K562 (cell line): ENCODE results near the gene FBXL13. TPM values are rescaled to one million over a fixed set of nuclear protein-coding genes. Genes with fewer than 3 reads are reported as not detected.

Experiments
- ARID1B ChIP-seq: fragments of 450-650 bp; IDR thresholded peaks from 2 replicates; pipeline ENCODE4 v1.6.1; 2016; ENCODE audit warnings: antibody characterized with exemption, mild to moderate bottlenecking, inconsistent platforms
- ARID3B ChIP-seq: fragments of 250-450 bp; sonication (Bioruptor Pico); IDR thresholded peaks from 2 replicates; pipeline ENCODE4 v1.4.0; 2020; ENCODE audit warnings: borderline replicate concordance
- CBFA2T3 ChIP-seq: fragments of 450-650 bp; IDR thresholded peaks from 2 replicates; pipeline ENCODE4 v1.6.1; 2017
- CSDE1 ChIP-seq, 2 experiments: fragments of 450-650 bp; IDR thresholded peaks; 2 replicates each; pipeline ENCODE4 v1.6.1; 2016; ENCODE audit warnings: mild to moderate bottlenecking in 1 of 2
- ETV5 ChIP-seq: sonication (generic); formaldehyde crosslinking; IDR thresholded peaks from 2 replicates; pipeline ENCODE4 v1.4.0; 2020; ENCODE audit warnings: low read depth, mild to moderate bottlenecking, missing genetic modification reagents
- FOXA3 ChIP-seq, 2 experiments: fragments of 450-650 bp in 1 of 2; sonication (generic) in 1 of 2; formaldehyde crosslinking; IDR thresholded peaks in 1 of 2; conservative IDR thresholded peaks in 1 of 2; 2 replicates each; pipeline versions ENCODE4 v1.4.0 to v1.8.0; 2020 to 2022; ENCODE audit warnings: mild to moderate bottlenecking in 2 of 2, missing genetic modification reagents in 1 of 2
- FOXJ2 ChIP-seq: fragments of 200-800 bp; sonication (Bioruptor generic); IDR thresholded peaks from 2 replicates; pipeline ENCODE4 v1.6.1; 2016; ENCODE audit warnings: missing genetic modification characterization, missing compliant biosample characterization
- FOXJ3 ChIP-seq: sonication (generic); formaldehyde crosslinking; IDR thresholded peaks from 2 replicates; pipeline ENCODE4 v1.4.0; 2020; ENCODE audit warnings: mild to moderate bottlenecking, missing genetic modification reagents
- FOXK2 ChIP-seq, 2 experiments: fragments of 450-650 bp; IDR thresholded peaks in 1 of 2; conservative IDR thresholded peaks in 1 of 2; 2 replicates each; pipeline ENCODE4 v1.6.1; 2016; ENCODE audit warnings: low read depth in 2 of 2, mild to moderate bottlenecking in 1 of 2
- HOMEZ ChIP-seq: fragments of 250-450 bp; sonication (Bioruptor Pico); IDR thresholded peaks from 2 replicates; pipeline ENCODE4 v1.4.0; 2020; ENCODE audit warnings: mild to moderate bottlenecking, moderate library complexity
- L3MBTL2 ChIP-seq: fragments of 450-650 bp; IDR thresholded peaks from 2 replicates; pipeline ENCODE4 v1.6.1; 2016; ENCODE audit warnings: mild to moderate bottlenecking, moderate library complexity
- LCOR ChIP-seq: sonication (generic); formaldehyde crosslinking; IDR thresholded peaks from 2 replicates; pipeline ENCODE4 v1.8.0; 2022; ENCODE audit warnings: mild to moderate bottlenecking, missing genetic modification reagents
- MAX ChIP-seq: sonication (generic); formaldehyde crosslinking; IDR thresholded peaks from 2 replicates; pipeline ENCODE4 v1.9.0; 2022; ENCODE audit warnings: mild to moderate bottlenecking, missing genetic modification reagents
- NFE2 ChIP-seq: IDR thresholded peaks from 2 replicates; pipeline ENCODE4 v1.6.1; 2014; ENCODE audit warnings: antibody characterized with exemption, low read depth
- NFRKB ChIP-seq: fragments of 450-650 bp; IDR thresholded peaks from 2 replicates; pipeline ENCODE4 v1.6.1; 2016; ENCODE audit warnings: low read depth
- POLR2G ChIP-seq: fragments of 200-400 bp; formaldehyde crosslinking; IDR thresholded peaks from 2 replicates; pipeline ENCODE4 v1.6.1; 2017; ENCODE audit warnings: low read depth, mild to moderate bottlenecking, antibody characterized with exemption, low read length, moderate library complexity
- RCOR1 ChIP-seq, 2 experiments: IDR thresholded peaks; 2 replicates each; pipeline ENCODE4 v1.6.1; 2012; ENCODE audit warnings: low read depth in 2 of 2, low read length in 2 of 2, borderline replicate concordance in 1 of 2, improper control_type of control experiment in 1 of 2
- RNF2 ChIP-seq: sonication (generic); IDR thresholded peaks from 2 replicates; pipeline ENCODE4 v1.6.1; 2016
- SRF ChIP-seq, 2 experiments: fragments of 250-450, 450-650 bp in 1 of 2; sonication (Bioruptor Pico) in 1 of 2; sonication (generic) in 1 of 2; formaldehyde crosslinking; IDR thresholded peaks; 2 replicates each; pipeline versions ENCODE4 v1.5.0 to v1.5.1; 2020 to 2022; ENCODE audit warnings: mild to moderate bottlenecking in 1 of 2, missing genetic modification reagents in 1 of 2
- SUPT5H ChIP-seq: fragments of 450-650 bp; IDR thresholded peaks from 2 replicates; pipeline ENCODE4 v1.6.1; 2016
- TAF9B ChIP-seq: fragments of 450-650 bp; IDR thresholded peaks from 2 replicates; pipeline ENCODE4 v1.6.1; 2018; ENCODE audit warnings: mild to moderate bottlenecking; ENCODE audit not compliant: partially characterized antibody
- TRIM28 ChIP-seq: fragments of 450-650 bp; IDR thresholded peaks from 2 replicates; pipeline ENCODE4 v1.6.1; 2017
- ZKSCAN1 ChIP-seq: fragments of 150-350 bp; IDR thresholded peaks from 2 replicates; pipeline ENCODE4 v1.6.1; 2016; ENCODE audit warnings: low read depth, low read length
- ZNF41 ChIP-seq: fragments of 250-450 bp; sonication (Bioruptor Pico); conservative IDR thresholded peaks from 2 replicates; pipeline ENCODE4 v1.4.0; 2020; ENCODE audit warnings: mild to moderate bottlenecking
- ZNF589 ChIP-seq: fragments of 200-800 bp; sonication (Bioruptor generic); IDR thresholded peaks from 2 replicates; pipeline ENCODE4 v1.6.1; 2016; ENCODE audit warnings: low read depth, missing genetic modification characterization, missing compliant biosample characterization
- polyA plus RNA-seq, 8 experiments: library from polyadenylated mRNA; depleted of rRNA in 4 of 8; stranded (reverse) in 5 of 8; unstranded in 3 of 8; fragments of >200 nt; fragmentation: Nextera tagmentation in 2 of 8; fragmentation: Illumina TruSeq in 1 of 8; extraction: Ambion mirVana in 2 of 8; extraction: Trizol in 1 of 8; gene quantifications; 2 replicates each; pipeline versions ENCODE4 v1.2.1 to v1.2.3, GENCODE V29; 2011 to 2014; ENCODE audit warnings: inconsistent platforms in 1 of 8, missing spikeins in 1 of 8
- total RNA-seq, 7 experiments: library from RNA; depleted of rRNA in 6 of 7; stranded (reverse); fragments of >200 nt in 6 of 7; fragmentation: Illumina TruSeq in 2 of 7; extraction: Trizol in 2 of 7; gene quantifications; 2 replicates each; pipeline versions ENCODE4 v1.2.1 to v1.2.3, GENCODE V29; 2011 to 2021; ENCODE audit warnings: low replicate concordance in 1 of 7

The FBXL13 gene
- total and polyA plus RNA-seq, 9 of the 15 experiments (the other 6 are each of a cell fraction or from before 2014, with no cell fraction given) = 16.3 to 55.0 (median 25.4) TPM

- TF ChIP-seq TRIM28 = peak; percentile 83
- peak; percentile 78 for TF ChIP-seq ARID1B
- peak; percentile 70 for TF ChIP-seq POLR2G
- peak; percentile 58 for TF ChIP-seq CBFA2T3
- peak; percentile 78 for TF ChIP-seq TAF9B
- TF ChIP-seq ZKSCAN1 = 0 out of 2 replicates have a peak, but pooled peaks have one; percentile 39
- peak; percentile 5; the same call in 1 of the 2 replicates for TF ChIP-seq MAX (CRISPR knock-in tag)
- peak; percentile 80 for TF ChIP-seq L3MBTL2
- TF ChIP-seq RNF2 = peak; percentile 83; the same call in 1 of the 2 replicates
- TF ChIP-seq CSDE1 (IDR thresholded peaks at IDR 0.05) = peak in 1 of 2 experiments; percentile 33; a peak in 1 of 4 replicates
- TF ChIP-seq ARID3B = 0 out of 2 replicates have a peak, but pooled peaks have one; percentile 62
- TF ChIP-seq FOXK2 (conservative IDR thresholded peaks at IDR 0.05 in 1 of 2, IDR thresholded peaks at IDR 0.05 in 1 of 2; ENCODE audit: low read depth in 2 of 2) = peak; percentile 98 to 99
- TF ChIP-seq ZNF589 (CRISPR knock-in tag) = 0 out of 2 replicates have a peak, but pooled peaks have one; percentile 5
- 0 out of 2 replicates have a peak, but pooled peaks have one; percentile 24 for TF ChIP-seq LCOR
- peak in 1 of 2 experiments; percentile 60; a peak in 1 of 4 replicates for TF ChIP-seq RCOR1 (IDR thresholded peaks at IDR 0.05; ENCODE audit: borderline replicate concordance in 1 of 2, low read depth in 2 of 2, low read length in 2 of 2)
- peak; percentile 84 for TF ChIP-seq SUPT5H
- peak; percentile 21; the same call in 1 of the 2 replicates for TF ChIP-seq NFE2
- peak; percentile 15; the same call in 1 of the 2 replicates for TF ChIP-seq HOMEZ (CRISPR knock-in tag)
- TF ChIP-seq FOXJ2 (tag) = peak; percentile 91
- TF ChIP-seq FOXA3 (CRISPR knock-in tag; conservative IDR thresholded peaks at IDR 0.05 in 1 of 2, IDR thresholded peaks at IDR 0.05 in 1 of 2) = peak; percentile 97 to 99
- peak; percentile 69; the same call in 1 of the 2 replicates for TF ChIP-seq ZNF41 (CRISPR knock-in tag)
- peak; percentile 73 for TF ChIP-seq ETV5 (CRISPR knock-in tag)
- 0 out of 2 replicates have a peak, but pooled peaks have one; percentile 61 for TF ChIP-seq FOXJ3 (CRISPR knock-in tag)
- peak in 1 of 2 experiments; percentile 43; a peak in 1 of 4 replicates for TF ChIP-seq SRF (CRISPR knock-in tag; IDR thresholded peaks at IDR 0.05)
- peak; percentile 98 for TF ChIP-seq NFRKB
These were observed 36.5 kb downstream of the FBXL13 start (continued) for GRCh38 chr7:103037823-103038739.
